BLaER1 treated with 17β-estradiol and CSF1 and Interleukin-3, amounts not matched to agents 10 nM and 100 nM (cell line): Measurements from ENCODE around the gene SLC32A1.
A peak's percentile ranks its signal among the peaks of the same experiment; 100 is the strongest.

Source experiments
- H3K27ac ChIP-seq, 11 experiments: shearing (Covaris generic); formaldehyde crosslinking; 2 replicates each; pipeline ENCODE4 v1.8.1; 2022
- H3K27me3 ChIP-seq, 11 experiments: shearing (Covaris generic); formaldehyde crosslinking; 2 replicates each; pipeline ENCODE4 v1.8.1; 2022
- H3K36me3 ChIP-seq, 11 experiments: shearing (Covaris generic); formaldehyde crosslinking; 2 replicates each; pipeline ENCODE4 v1.8.1; 2022
- H3K4me1 ChIP-seq, 10 experiments: shearing (Covaris generic); formaldehyde crosslinking; 2 replicates each; pipeline ENCODE4 v1.8.1; 2022
- H3K4me2 ChIP-seq, 11 experiments: shearing (Covaris generic); formaldehyde crosslinking; 2 replicates each; pipeline ENCODE4 v1.8.1; 2022
- H3K4me3 ChIP-seq, 10 experiments: shearing (Covaris generic); formaldehyde crosslinking; 2 replicates each; pipeline ENCODE4 v1.8.1; 2022
- H3K9ac ChIP-seq, 11 experiments: shearing (Covaris generic); formaldehyde crosslinking; 2 replicates each; pipeline ENCODE4 v1.8.1; 2022
- H3K9me3 ChIP-seq, 11 experiments: shearing (Covaris generic); formaldehyde crosslinking; replicated peaks in 1 of 11; 2 replicates each; pipeline ENCODE4 v1.8.1; 2022
- H4K20me1 ChIP-seq, 11 experiments: shearing (Covaris generic); formaldehyde crosslinking; 2 replicates each; pipeline ENCODE4 v1.8.1; 2022
- Cebpa-rat ChIP-seq, 11 experiments: shearing (Covaris generic); IDR thresholded peaks; 2 replicates each; pipeline ENCODE4 v1.8.1; 2022

SLC32A1 gene

GRCh38 chr20:38732981-38733380, 8.7 kb downstream of the SLC32A1 start:
- Histone ChIP-seq H4K20me1 (peaks cover 0 to 35% (median 23%) of the 10 kb centered on the region in 11 experiments; a peak in 17 of 22 replicates), H3K36me3 (no peaks in the 10 kb centered on the region), H3K4me2 (no peak overlapping the region), H3K4me1 (peaks cover 17 to 39% (median 35%) of the 10 kb centered on the region in 10 experiments), H3K9ac (no peak overlapping the region), H3K9me3 (peaks cover 2 to 4% (median 3%) of the 10 kb centered on the region in 11 experiments; a peak in 14 of 22 replicates), H3K27ac (no peak overlapping the region), H3K4me3 (no peak overlapping the region), H3K27me3 (peaks cover 34 to 52% (median 43%) of the 10 kb centered on the region in 11 experiments)
- TF ChIP-seq Cebpa-rat (IDR thresholded peaks at IDR 0.05), result no peak

GRCh38 chr20:38735172-38735571, 10.9 kb downstream of the SLC32A1 start:
- H3K9ac ChIP-seq, result no peak overlapping the region
- H3K36me3 ChIP-seq, result no peaks in the 10 kb centered on the region
- no peaks in the 10 kb centered on the region for H3K9me3 ChIP-seq
- H3K4me1 ChIP-seq, result peaks cover 9 to 18% (median 13%) of the 10 kb centered on the region in 10 experiments; a peak in 19 of 20 replicates
- H3K4me3 ChIP-seq, result no peak overlapping the region
- no peak overlapping the region for H3K4me2 ChIP-seq
- H4K20me1 ChIP-seq, result peaks cover 0 to 15% (median 6%) of the 10 kb centered on the region in 11 experiments; a peak in 17 of 22 replicates
- peaks cover 12 to 31% (median 21%) of the 10 kb centered on the region in 11 experiments for H3K27me3 ChIP-seq
- no peak overlapping the region for H3K27ac ChIP-seq
- no peak for TF ChIP-seq Cebpa-rat (IDR thresholded peaks at IDR 0.05)

GRCh38 chr20:38737887-38738286, 13.6 kb downstream of the SLC32A1 start:
- no peak for TF ChIP-seq Cebpa-rat (IDR thresholded peaks at IDR 0.05)
- Histone ChIP-seq H3K27me3 (peaks cover 0 to 21% (median 0%) of the 10 kb centered on the region in 11 experiments; a peak in 5 of 22 replicates), H3K4me3 (no peak overlapping the region), H3K9ac (no peak overlapping the region), H3K9me3 (no peaks in the 10 kb centered on the region), H3K36me3 (no peaks in the 10 kb centered on the region), H3K27ac (no peak overlapping the region), H4K20me1 (no peaks in the 10 kb centered on the region), H3K4me1 (no peaks in the 10 kb centered on the region), H3K4me2 (no peak overlapping the region)

GRCh38 chr20:38745757-38746156, 21.5 kb downstream of the SLC32A1 start:
- Histone ChIP-seq H3K4me3 (no peak overlapping the region), H3K9me3 (no peaks in the 10 kb centered on the region), H3K27ac (no peak overlapping the region), H3K27me3 (peaks cover 0 to 8% (median 0%) of the 10 kb centered on the region in 11 experiments; a peak in 2 of 22 replicates), H4K20me1 (peaks cover 0 to 18% (median 0%) of the 10 kb centered on the region in 11 experiments; a peak in 3 of 22 replicates), H3K36me3 (peaks cover 0 to 8% (median 3%) of the 10 kb centered on the region in 11 experiments; a peak in 6 of 22 replicates), H3K4me1 (peaks cover 18 to 23% (median 21%) of the 10 kb centered on the region in 10 experiments), H3K9ac (no peak overlapping the region), H3K4me2 (no peak overlapping the region)
- no peak for TF ChIP-seq Cebpa-rat (IDR thresholded peaks at IDR 0.05)

- H3K9ac ChIP-seq, result peak overlapping the region in 10 of 11 experiments; percentile 34 to 90 (median 87); a peak in 19 of 22 replicates
Observed at GRCh38 chr20:38747495-38748096, 23.3 kb downstream of the SLC32A1 start.

GRCh38 chr20:38748097-38748860, 24.0 kb downstream of the SLC32A1 start, which contains the start of gene ACTR5:
ACTR5 (plus strand) TSS chr20:38748460; CDS start chr20:38748479, 19 bp downstream.
- Histone ChIP-seq H4K20me1 (peaks cover 0 to 30% (median 8%) of the 10 kb centered on the region in 11 experiments; a peak in 9 of 22 replicates), H3K27ac (peak within 1 kb of the TSS; percentile 54 to 84 (median 79); a peak in 21 of 22 replicates), H3K36me3 (peaks cover 11 to 28% (median 23%) of the 10 kb centered on the region in 11 experiments; a peak in 19 of 22 replicates), H3K4me2 (peak within 1 kb of the TSS; percentile 80 to 98 (median 92)), H3K27me3 (no peaks in the 10 kb centered on the region), H3K4me3 (peak within 1 kb of the TSS; percentile 81 to 98 (median 90)), H3K9ac (peak within 1 kb of the TSS; percentile 80 to 90 (median 87)), H3K4me1 (peaks cover 18 to 26% (median 22%) of the 10 kb centered on the region in 10 experiments), H3K9me3 (no peaks in the 10 kb centered on the region)
- TF ChIP-seq Cebpa-rat (IDR thresholded peaks at IDR 0.05), result no peak

More at GRCh38 chr20:38747495-38748096, 23.3 kb downstream of the SLC32A1 start:
- TF ChIP-seq Cebpa-rat (IDR thresholded peaks at IDR 0.05), result no peak
- H3K27ac ChIP-seq, result peak overlapping the region in 3 of 11 experiments; percentile 77 to 79 (median 79); a peak in 7 of 22 replicates
- H3K27me3 ChIP-seq, result no peaks in the 10 kb centered on the region
- peak overlapping the region; percentile 81 to 98 (median 90) for H3K4me3 ChIP-seq
- H3K4me2 ChIP-seq, result peak overlapping the region; percentile 66 to 98 (median 91)
- peaks cover 18 to 26% (median 22%) of the 10 kb centered on the region in 10 experiments for H3K4me1 ChIP-seq
- peaks cover 0 to 30% (median 8%) of the 10 kb centered on the region in 11 experiments; a peak in 9 of 22 replicates for H4K20me1 ChIP-seq
- H3K36me3 ChIP-seq, result peaks cover 7 to 21% (median 16%) of the 10 kb centered on the region in 11 experiments; a peak in 19 of 22 replicates
- no peaks in the 10 kb centered on the region for H3K9me3 ChIP-seq

GRCh38 chr20:38748861-38749149, 24.5 kb downstream of the SLC32A1 start:
- H3K9me3 ChIP-seq, result no peaks in the 10 kb centered on the region
- peaks cover 11 to 32% (median 25%) of the 10 kb centered on the region in 11 experiments; a peak in 19 of 22 replicates for H3K36me3 ChIP-seq
- peak overlapping the region; percentile 80 to 90 (median 87) for H3K9ac ChIP-seq
- no peaks in the 10 kb centered on the region for H3K27me3 ChIP-seq
- H4K20me1 ChIP-seq, result peaks cover 0 to 30% (median 8%) of the 10 kb centered on the region in 11 experiments; a peak in 9 of 22 replicates
- peak overlapping the region; percentile 81 to 98 (median 90) for H3K4me3 ChIP-seq
- peak overlapping the region; percentile 80 to 98 (median 92) for H3K4me2 ChIP-seq
- H3K27ac ChIP-seq, result peak overlapping the region; percentile 54 to 84 (median 79); a peak in 21 of 22 replicates
- peaks cover 18 to 26% (median 22%) of the 10 kb centered on the region in 10 experiments for H3K4me1 ChIP-seq
- TF ChIP-seq Cebpa-rat (IDR thresholded peaks at IDR 0.05), result no peak

GRCh38 chr20:38751360-38751976, 27.2 kb downstream of the SLC32A1 start:
- Histone ChIP-seq H3K9me3 (no peaks in the 10 kb centered on the region), H3K27ac (no peak overlapping the region), H3K4me3 (no peak overlapping the region), H3K4me2 (no peak overlapping the region), H4K20me1 (peaks cover 0 to 30% (median 8%) of the 10 kb centered on the region in 11 experiments; a peak in 10 of 22 replicates), H3K36me3 (peaks cover 23 to 56% (median 47%) of the 10 kb centered on the region in 11 experiments; a peak in 21 of 22 replicates), H3K9ac (no peak overlapping the region), H3K4me1 (peaks cover 32 to 44% (median 38%) of the 10 kb centered on the region in 10 experiments), H3K27me3 (no peaks in the 10 kb centered on the region)
- no peak for TF ChIP-seq Cebpa-rat (IDR thresholded peaks at IDR 0.05)
